GM12878 (cell line): ENCODE data around the gene RTP3. TPM values are rescaled to one million over a fixed set of nuclear protein-coding genes. Genes with fewer than 3 reads are reported as not detected.
"Not testable (repeated sequence)": the region's sequence is repeated elsewhere in the genome, so short reads cannot be mapped to it uniquely, and the experiment has no call there.

Experiments used
- ATAC-seq: fragments of 200-7000 bp; cut with Tn5 transposase; 3 replicates; pipeline ENCODE4 v1.9.1; 2020; ENCODE audit warnings: mild to moderate bottlenecking, moderate library complexity
- BruUV-seq: library from RNA; stranded (reverse); fragments of 400-500 nt; replicated peaks from 2 replicates; lab custom pipeline; 2021; lab: Mats Ljungman, UMichigan
- CTCF ChIA-PET: fragments of 300-600 bp; sonication (Branson Sonifier 250); formaldehyde crosslinking; extraction: SDS; loops from one replicate; lab custom pipeline; 2021; ENCODE audit warnings: inconsistent platforms; lab: Yijun Ruan, JAX
- POLR2A ChIA-PET: fragments of 350-600 bp; formaldehyde crosslinking; extraction: SDS; loops from one replicate; lab custom pipeline; 2021; ENCODE audit warnings: inconsistent platforms; lab: Charles Lee
- RAD21 ChIA-PET: fragments of 300-600 bp; sonication (Branson Sonifier 250); formaldehyde crosslinking; loops from one replicate; lab custom pipeline; 2023; ENCODE audit warnings: antibody characterized with exemption; ENCODE audit not compliant: unreplicated experiment; lab: Charles Lee
- SMC1A ChIA-PET: fragments of 300-600 bp; sonication (Branson Sonifier 250); formaldehyde crosslinking; loops from one replicate; lab custom pipeline; 2023; ENCODE audit not compliant: unreplicated experiment, uncharacterized antibody; lab: Charles Lee
- DNase-seq: peaks from one replicate; pipeline ENCODE4 v3.0.0-alpha.2; 2011; ENCODE audit warnings: low read depth, low spot score
- FAIRE-seq: peaks from 3 replicates; lab custom pipeline; 2011; peaks lifted over from hg19 to GRCh38; lab: Jason Lieb, UNC
- H2AFZ ChIP-seq: 2 replicates; pipeline ENCODE4 v1.6.0; 2011; ENCODE audit warnings: low read depth, low read length, control low read depth; ENCODE audit not compliant: control insufficient read depth
- H3K27ac ChIP-seq: 2 replicates; pipeline ENCODE4 v1.5.1; 2011; ENCODE audit warnings: control low read depth; ENCODE audit not compliant: control insufficient read depth, insufficient read depth
- H3K27me3 ChIP-seq, 2 experiments: replicated peaks in 1 of 2; 2 replicates each; pipeline versions ENCODE4 v1.6.0 to v1.6.1; 2011; ENCODE audit warnings: low read length in 1 of 2; ENCODE audit not compliant: control insufficient read depth in 2 of 2, insufficient read depth in 2 of 2
- H3K36me3 ChIP-seq, 2 experiments: 2 replicates each; pipeline ENCODE4 v1.5.1; 2011; ENCODE audit warnings: low read length in 1 of 2; ENCODE audit not compliant: control insufficient read depth in 2 of 2, insufficient read depth in 2 of 2
- H3K4me1 ChIP-seq: 2 replicates; pipeline ENCODE4 v1.6.1; 2011; ENCODE audit warnings: mild to moderate bottlenecking, low read length, moderate library complexity, mixed read lengths; ENCODE audit not compliant: control insufficient read depth, insufficient read depth
- H3K4me2 ChIP-seq: 2 replicates; pipeline ENCODE4 v1.6.0; 2011; ENCODE audit warnings: control low read depth; ENCODE audit not compliant: control insufficient read depth, insufficient read depth
- H3K4me3 ChIP-seq: fragments of 200-600 bp; sonication (generic); 2 replicates; pipeline ENCODE4 v1.5.1; 2016
- H3K79me2 ChIP-seq: 2 replicates; pipeline ENCODE4 v1.6.0; 2011; ENCODE audit warnings: low read length; ENCODE audit not compliant: control insufficient read depth, insufficient read depth
- H3K9ac ChIP-seq: 2 replicates; pipeline ENCODE4 v1.8.0; 2011; ENCODE audit warnings: low read length, control low read depth, mixed read lengths; ENCODE audit not compliant: control insufficient read depth, insufficient read depth
- H3K9me3 ChIP-seq: replicated peaks from 3 replicates; pipeline ENCODE4 v1.5.1; 2011; ENCODE audit warnings: mild to moderate bottlenecking, low read length; ENCODE audit not compliant: control insufficient read depth, insufficient read depth
- H4K20me1 ChIP-seq: 2 replicates; pipeline ENCODE4 v1.6.0; 2011; ENCODE audit not compliant: control insufficient read depth, insufficient read depth
- DPF2 ChIP-seq: fragments of 450-650 bp; IDR thresholded peaks from 2 replicates; pipeline ENCODE4 v1.6.1; 2017; ENCODE audit warnings: mild to moderate bottlenecking
- MEF2A ChIP-seq: IDR thresholded peaks from 2 replicates; pipeline ENCODE4 v1.6.1; 2011; ENCODE audit warnings: low read depth, mild to moderate bottlenecking, low read length, moderate library complexity; ENCODE audit not compliant: insufficient read depth
- NBN ChIP-seq: fragments of 450-650 bp; IDR thresholded peaks from 2 replicates; pipeline ENCODE4 v1.6.1; 2016
- RBBP5 ChIP-seq: fragments of 200-600 bp; sonication (generic); conservative IDR thresholded peaks from 2 replicates; pipeline ENCODE4 v1.6.1; 2016
- STAT1 ChIP-seq: fragments of 450-650 bp; conservative IDR thresholded peaks from 2 replicates; pipeline ENCODE4 v1.6.1; 2014; ENCODE audit warnings: antibody characterized with exemption, mild to moderate bottlenecking
- TAF1 ChIP-seq: IDR thresholded peaks from 2 replicates; pipeline ENCODE4 v1.6.1; 2011; ENCODE audit warnings: mild to moderate bottlenecking, low read depth, low read length, borderline replicate concordance
- TCF12 ChIP-seq: IDR thresholded peaks from 2 replicates; pipeline ENCODE4 v1.6.1; 2011; ENCODE audit warnings: low read depth, mild to moderate bottlenecking, low read length
- YBX1 ChIP-seq: fragments of 450-650 bp; IDR thresholded peaks from 2 replicates; pipeline ENCODE4 v1.6.1; 2016; ENCODE audit warnings: antibody characterized with exemption
- ZNF274 ChIP-seq: IDR thresholded peaks from one replicate; pipeline ENCODE4 v1.8.0; 2011; ENCODE audit not compliant: insufficient read length, insufficient read depth
- WGBS: methylation state at CpG from one replicate; pipeline ENCODE4 v1.1.6; 2016; ENCODE audit warnings: low lambda C conversion rate; ENCODE audit not compliant: insufficient replicate concordance, insufficient coverage; ENCODE audit errors: missing lambda C conversion rate; 5-methylcytosine and 5-hydroxymethylcytosine counted together
- in situ Hi-C: fragments of 300-500 bp; cut with MboI; formaldehyde crosslinking; loops from 9 replicates; pipeline ENCODE4 v1.14.3; 2018; ENCODE audit warnings: mixed read lengths
- intact Hi-C: fragments of 100-400 bp; cut with micrococcal nuclease; formaldehyde crosslinking; loops from one replicate; pipeline ENCODE4 v1.14.2; 2022; ENCODE audit not compliant: unreplicated experiment
- polyA plus RNA-seq, 11 experiments: library from polyadenylated mRNA; depleted of rRNA in 4 of 11; unstranded in 6 of 11; stranded (reverse) in 5 of 11; fragments of >200 nt; fragmentation: Nextera tagmentation in 4 of 11; fragmentation: Illumina TruSeq in 1 of 11; extraction: Ambion mirVana in 4 of 11; extraction: Trizol in 1 of 11; gene quantifications; 1 replicate in 1 of 11; 2 replicates in 10 of 11; pipeline versions ENCODE4 v1.2.1 to v1.2.3, GENCODE V29; 2011 to 2016; ENCODE audit warnings: inconsistent platforms in 2 of 11, missing spikeins in 2 of 11, low read depth in 1 of 11
- total RNA-seq, 4 experiments: library from RNA; depleted of rRNA in 3 of 4; stranded (reverse); fragments of >200 nt in 3 of 4; fragmentation: Illumina TruSeq in 1 of 4; extraction: Trizol in 1 of 4; gene quantifications; 2 replicates each; pipeline versions ENCODE4 v1.2.1 to v1.2.3, GENCODE V29; 2013 to 2021
- TF ChIP-seq, protein P1 (sequence below): IDR thresholded peaks from 2 replicates; pipeline ENCODE4 v1.6.1; 2011; ENCODE audit warnings: low read depth, mild to moderate bottlenecking, low read length, moderate library complexity, borderline replicate concordance; ENCODE audit errors: extremely low read depth
- TF ChIP-seq, protein P2 (sequence below): fragments of 450-650 bp; IDR thresholded peaks from 2 replicates; pipeline ENCODE4 v1.6.1; 2016; ENCODE audit warnings: mild to moderate bottlenecking, moderate library complexity, borderline replicate concordance

The RTP3 gene
- total and polyA plus RNA-seq, 10 of the 15 experiments (the other 5 are each of a cell fraction or from before 2014, with no cell fraction given) = 0.06 TPM; not detected in 9

DNA sequence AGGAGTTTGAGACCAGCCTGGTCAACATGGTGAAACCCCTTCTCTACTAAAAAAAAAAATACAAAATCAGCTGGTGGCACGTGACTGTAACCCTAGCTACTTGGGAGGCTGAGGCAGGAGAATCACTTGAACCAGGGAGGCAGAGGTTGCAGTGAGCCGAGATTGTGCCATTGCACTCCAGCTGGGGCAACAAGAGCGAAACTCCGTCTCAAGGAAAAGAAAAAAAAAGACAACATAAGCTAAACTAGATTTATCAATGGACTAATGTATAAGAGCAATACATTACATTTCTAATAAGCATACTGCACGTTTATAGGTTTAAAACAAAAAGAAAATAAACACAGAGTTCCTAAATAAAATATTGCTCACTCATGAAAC lies 40.6 kb downstream of the RTP3 start:
- BruUV-seq, H3K9me3 ChIP-seq, FAIRE-seq: not testable (repeated sequence)
- TF ChIP-seq RBBP5 = peak; percentile 23; the same call in 1 of the 2 replicates
- TF ChIP-seq, all 136 proteins: peak for 1; not testable (repeated sequence) for 135
- Histone ChIP-seq H3K27ac (peak overlapping the region; percentile 90), H3K4me3 (peak overlapping the region; percentile 57), H3K4me1 (peaks cover 39% of the 10 kb centered on the region), H3K9ac (peak overlapping the region; percentile 19; the same call in 1 of the 2 replicates), H3K4me2 (peak overlapping the region; percentile 92)
- H3K27me3 ChIP-seq, in situ Hi-C loops, H2AFZ ChIP-seq, H3K79me2 ChIP-seq, H3K36me3 ChIP-seq, DNase-seq, POLR2A ChIA-PET, H4K20me1 ChIP-seq: not testable (repeated sequence)
- 0% methylated on average over 5 of the region's 5 CpGs for WGBS
- ChIA-PET CTCF (interaction anchor here (1.0 to 4.6 kb wide), 6 partner anchors 20 to 170 kb away, joined by 3 to 25 read pairs (median 4); no protein-coding TSS in a partner anchor), RAD21 (interaction anchor here (0.8 to 1.8 kb wide), 5 partner anchors 23 to 351 kb away, joined by 3 to 6 read pairs (median 4); partner anchors contain the start of gene CCR1), SMC1A (interaction anchor here (0.7 to 2.1 kb wide), 11 partner anchors 8 to 331 kb away, joined by 3 to 12 read pairs (median 4); partner anchors contain the start of genes CCR1 and CCR5)
- ATAC-seq = peak; percentile 2; the same call in 2 of the 3 replicates
- intact Hi-C loops = loop anchor here (5.0 to 10.0 kb wide), 2 partner anchors 36 to 444 kb away; no protein-coding TSS in a partner anchor

DNA sequence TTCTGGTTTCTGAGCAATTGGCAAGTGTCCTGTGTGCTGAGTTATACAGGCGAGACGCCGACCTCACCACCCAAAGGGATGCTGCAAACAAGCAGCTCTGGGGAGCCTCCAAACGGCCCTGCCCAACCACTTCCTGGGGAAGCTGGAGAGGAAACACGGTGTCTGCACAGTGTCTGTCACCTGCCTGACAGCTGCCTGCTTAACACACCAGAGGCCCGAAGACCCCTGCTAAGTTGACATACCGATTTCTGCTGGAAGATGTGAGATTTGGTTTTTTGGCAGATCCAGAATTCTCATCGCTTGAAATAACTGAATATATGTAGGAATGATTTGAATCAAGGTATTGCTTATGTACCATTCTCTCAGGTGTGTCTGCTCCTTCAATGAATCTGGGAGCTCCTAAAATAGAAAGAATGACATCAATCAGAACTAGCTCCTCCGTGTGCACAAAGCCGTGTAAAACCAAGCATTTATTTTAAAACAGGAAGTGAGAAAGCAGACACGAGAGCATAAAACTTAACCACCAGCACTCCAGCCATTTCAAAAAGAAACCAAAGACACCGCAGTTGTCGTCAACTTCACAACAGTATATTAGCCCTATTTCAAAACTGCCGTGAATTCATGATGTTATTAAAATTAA lies 41.1 kb downstream of the RTP3 start:
- intact Hi-C loops (loop anchor here (5.0 to 10.0 kb wide), 2 partner anchors 37 to 444 kb away; no protein-coding TSS in a partner anchor), in situ Hi-C loops (no loop called here)
- RAD21 ChIA-PET = interaction anchor here (0.8 to 1.8 kb wide), 5 partner anchors 22 to 352 kb away, joined by 3 to 6 read pairs (median 4); partner anchors contain the start of gene CCR1
- no peaks in the 10 kb centered on the region for H3K79me2 ChIP-seq
- SMC1A ChIA-PET = interaction anchor here (0.7 to 2.1 kb wide), 12 partner anchors 8 to 331 kb away, joined by 3 to 12 read pairs (median 4); partner anchors contain the start of genes CCR1 and CCR5
- no peaks in the 10 kb centered on the region for H4K20me1 ChIP-seq
- DNase-seq (peak; percentile 97), ATAC-seq (peak; percentile 92), FAIRE-seq (peak; percentile 87)
- peak overlapping the region; percentile 19; the same call in 1 of the 2 replicates for H3K9ac ChIP-seq
- under 1% methylated on average over 14 of the region's 14 CpGs for WGBS
- peaks cover 1% of the 10 kb centered on the region; the same call in 2 of the 3 replicates for H3K9me3 ChIP-seq
- peaks cover 39% of the 10 kb centered on the region for H3K4me1 ChIP-seq
- CTCF ChIA-PET = interaction anchor here (1.0 to 4.6 kb wide), 6 partner anchors 20 to 171 kb away, joined by 3 to 25 read pairs (median 4); no protein-coding TSS in a partner anchor
- POLR2A ChIA-PET = interaction anchor here (0.5 kb wide), 1 partner anchor 196 kb away, joined by 4 read pairs; no protein-coding TSS in a partner anchor
- peak overlapping the region; percentile 45; the same call in 1 of the 2 replicates for H2AFZ ChIP-seq
- BruUV-seq = no TSS peak
- no peaks in the 10 kb centered on the region for H3K27me3 ChIP-seq
- peak overlapping the region; percentile 90 for H3K27ac ChIP-seq
- H3K36me3 ChIP-seq = no peaks in the 10 kb centered on the region
- peak overlapping the region; percentile 57; the same call in 1 of the 2 replicates for H3K4me3 ChIP-seq
- peak overlapping the region; percentile 92 for H3K4me2 ChIP-seq
- TF ChIP-seq, protein P1, sequence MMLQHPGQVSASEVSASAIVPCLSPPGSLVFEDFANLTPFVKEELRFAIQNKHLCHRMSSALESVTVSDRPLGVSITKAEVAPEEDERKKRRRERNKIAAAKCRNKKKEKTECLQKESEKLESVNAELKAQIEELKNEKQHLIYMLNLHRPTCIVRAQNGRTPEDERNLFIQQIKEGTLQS = no peak
- TF ChIP-seq TAF1 (no peak), STAT1 (no peak), DPF2 (peak; percentile 99), TCF12 (peak; percentile 92), YBX1 (no peak), MEF2A (peak; percentile 99), ZNF274 (no peak), NBN (peak; percentile 91)
- TF ChIP-seq, protein P2, sequence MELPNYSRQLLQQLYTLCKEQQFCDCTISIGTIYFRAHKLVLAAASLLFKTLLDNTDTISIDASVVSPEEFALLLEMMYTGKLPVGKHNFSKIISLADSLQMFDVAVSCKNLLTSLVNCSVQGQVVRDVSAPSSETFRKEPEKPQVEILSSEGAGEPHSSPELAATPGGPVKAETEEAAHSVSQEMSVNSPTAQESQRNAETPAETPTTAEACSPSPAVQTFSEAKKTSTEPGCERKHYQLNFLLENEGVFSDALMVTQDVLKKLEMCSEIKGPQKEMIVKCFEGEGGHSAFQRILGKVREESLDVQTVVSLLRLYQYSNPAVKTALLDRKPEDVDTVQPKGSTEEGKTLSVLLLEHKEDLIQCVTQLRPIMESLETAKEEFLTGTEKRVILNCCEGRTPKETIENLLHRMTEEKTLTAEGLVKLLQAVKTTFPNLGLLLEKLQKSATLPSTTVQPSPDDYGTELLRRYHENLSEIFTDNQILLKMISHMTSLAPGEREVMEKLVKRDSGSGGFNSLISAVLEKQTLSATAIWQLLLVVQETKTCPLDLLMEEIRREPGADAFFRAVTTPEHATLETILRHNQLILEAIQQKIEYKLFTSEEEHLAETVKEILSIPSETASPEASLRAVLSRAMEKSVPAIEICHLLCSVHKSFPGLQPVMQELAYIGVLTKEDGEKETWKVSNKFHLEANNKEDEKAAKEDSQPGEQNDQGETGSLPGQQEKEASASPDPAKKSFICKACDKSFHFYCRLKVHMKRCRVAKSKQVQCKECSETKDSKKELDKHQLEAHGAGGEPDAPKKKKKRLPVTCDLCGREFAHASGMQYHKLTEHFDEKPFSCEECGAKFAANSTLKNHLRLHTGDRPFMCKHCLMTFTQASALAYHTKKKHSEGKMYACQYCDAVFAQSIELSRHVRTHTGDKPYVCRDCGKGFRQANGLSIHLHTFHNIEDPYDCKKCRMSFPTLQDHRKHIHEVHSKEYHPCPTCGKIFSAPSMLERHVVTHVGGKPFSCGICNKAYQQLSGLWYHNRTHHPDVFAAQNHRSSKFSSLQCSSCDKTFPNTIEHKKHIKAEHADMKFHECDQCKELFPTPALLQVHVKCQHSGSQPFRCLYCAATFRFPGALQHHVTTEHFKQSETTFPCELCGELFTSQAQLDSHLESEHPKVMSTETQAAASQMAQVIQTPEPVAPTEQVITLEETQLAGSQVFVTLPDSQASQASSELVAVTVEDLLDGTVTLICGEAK = no peak; the same call in 1 of the 2 replicates
